Measurements from ENCODE around the gene IKZF2. TPM values are rescaled to one million over a fixed set of nuclear protein-coding genes. Genes with fewer than 3 reads are reported as not detected.

Gene IKZF2
- total and polyA plus RNA-seq, 2 donors (not counting 3 experiments of a cell fraction or from before 2014, with no cell fraction given): 0.08 to 0.46 TPM

- no peak overlapping the region for H3K4me3 ChIP-seq (replicated peaks in 1 of 3; ENCODE audit: insufficient read depth in 1 of 3, low read depth in 1 of 3, low read length in 3 of 3)
- DNase-seq (ENCODE audit: low read depth, low spot score) (no peak), FAIRE-seq (no peak)
- H2AFZ ChIP-seq (ENCODE audit: low read depth, low read length): no peak overlapping the region
- no peak overlapping the region for H3K9ac ChIP-seq (replicated peaks; ENCODE audit: extremely low read depth, insufficient read depth, low read length)
- H3K79me2 ChIP-seq (ENCODE audit: control insufficient read depth, insufficient read depth, low read length): no peaks in the 10 kb centered on the region
- ChIA-PET CTCF (no interaction called here), POLR2A (no interaction called here)
- H3K27ac ChIP-seq (ENCODE audit: insufficient read depth, low read depth, low read length): no peak overlapping the region
- H3K4me2 ChIP-seq (ENCODE audit: insufficient read depth, low read length): no peak overlapping the region
- H3K27me3 ChIP-seq (ENCODE audit: control insufficient read depth in 2 of 2, insufficient read depth in 2 of 2, low read length in 2 of 2): no peaks in the 10 kb centered on the region
- no peaks in the 10 kb centered on the region for H3K9me1 ChIP-seq (replicated peaks; ENCODE audit: control insufficient read depth, extremely low read depth, insufficient read depth, low read length)
- TF ChIP-seq GATA2 (IDR thresholded peaks at IDR 0.05; ENCODE audit: insufficient read depth, insufficient read length, low read depth, low read length): no peak
- TF ChIP-seq CTCF (IDR thresholded peaks at IDR 0.05; ENCODE audit: extremely low read depth in 1 of 2, insufficient read depth in 1 of 2, low read depth in 1 of 2, low read length in 2 of 2): no peak
- TF ChIP-seq EZH2 (IDR thresholded peaks at IDR 0.05; ENCODE audit: borderline replicate concordance, low read depth, low read length, severe bottlenecking): no peak
- no peak for TF ChIP-seq FOS (IDR thresholded peaks at IDR 0.05; ENCODE audit: borderline replicate concordance, insufficient read depth, low read length)
- TF ChIP-seq MYC (IDR thresholded peaks at IDR 0.05; ENCODE audit: low read depth, low read length): no peak
- TF ChIP-seq POLR2A (IDR thresholded peaks at IDR 0.05; ENCODE audit: low read depth, low read length): no peak
- no peak for TF ChIP-seq JUN (IDR thresholded peaks at IDR 0.05; ENCODE audit: borderline replicate concordance, insufficient read depth, insufficient read length, low read depth)
- TF ChIP-seq POLR2AphosphoS5 (IDR thresholded peaks at IDR 0.05; ENCODE audit: insufficient read depth, low read depth, low read length): no peak
- no peak for TF ChIP-seq MAX (IDR thresholded peaks at IDR 0.05; ENCODE audit: insufficient read depth, insufficient read length)
- no peaks in the 10 kb centered on the region for H3K36me3 ChIP-seq (ENCODE audit: control insufficient read depth in 2 of 2, extremely low read depth in 1 of 2, insufficient read depth in 2 of 2, low read length in 2 of 2)
- H3K9me3 ChIP-seq (replicated peaks; ENCODE audit: control insufficient read depth, insufficient read depth, low read length): no peaks in the 10 kb centered on the region
- H3K4me1 ChIP-seq (ENCODE audit: control insufficient read depth, extremely low read depth, insufficient read depth, low read length): no peaks in the 10 kb centered on the region
- no TSS peak for BruUV-seq (replicated peaks)
- no peaks in the 10 kb centered on the region for H4K20me1 ChIP-seq (replicated peaks; ENCODE audit: control insufficient read depth, extremely low read depth, insufficient read depth, low read length)
- intact Hi-C loops (cut with micrococcal nuclease) (no loop called here), dilution Hi-C loops (cut with MboI; ENCODE audit: extremely low pct_ligation_motif_present, low sequenced_read_pairs) (no loop called here)
Measured at GRCh38 chr2:213187386-213187785, 36.0 kb upstream of the IKZF2 start.

All from endothelial cell of umbilical vein (primary cell).